Measurements from ENCODE around the gene PDE9A. TPM values are rescaled to one million over a fixed set of nuclear protein-coding genes. Genes with fewer than 3 reads are reported as not detected.

PDE9A gene
- total and polyA plus RNA-seq, 2 experiments from 2014 or later: 14.3 to 19.6 TPM

DNA sequence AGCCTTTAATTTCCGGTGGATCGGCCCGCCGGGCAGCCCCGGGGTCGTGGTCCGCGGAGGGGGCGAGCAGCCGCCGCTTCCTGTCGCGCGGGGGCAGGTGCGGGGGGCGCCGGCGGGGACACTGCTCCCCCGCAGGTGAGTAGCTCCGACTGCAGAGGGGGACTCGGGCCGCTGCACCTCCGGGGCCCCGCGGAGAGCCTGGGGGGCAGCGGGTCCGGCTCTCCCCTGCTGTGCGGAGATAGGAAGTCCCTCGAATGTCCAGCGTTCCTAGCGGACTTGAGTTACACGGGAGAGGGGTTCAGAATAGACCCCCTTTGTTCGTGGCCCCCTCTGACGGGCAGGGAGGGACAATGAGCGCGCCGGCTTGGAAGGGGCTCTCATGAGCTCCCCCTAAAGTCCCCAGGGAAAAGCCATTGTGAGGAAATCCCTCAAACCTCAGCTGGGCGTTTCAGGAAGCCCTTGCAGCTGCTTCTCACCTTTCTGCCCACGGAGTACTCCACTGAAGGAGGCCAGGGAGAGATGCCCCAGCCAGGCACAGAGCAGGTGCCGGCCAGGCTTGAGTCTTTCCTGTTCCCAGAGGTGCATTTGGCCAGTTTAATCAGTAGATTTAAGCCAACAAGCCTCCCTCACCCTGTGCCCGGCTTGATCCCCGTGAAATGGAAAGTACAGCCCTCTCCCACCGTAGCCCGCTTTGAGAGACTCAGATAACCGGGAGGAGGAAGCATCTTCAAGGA, 925 bp downstream of the PDE9A start:
- peaks cover 51% of the 10 kb centered on the region for H3K79me2 ChIP-seq
- no peaks in the 10 kb centered on the region for H3K27me3 ChIP-seq
- H3K4me1 ChIP-seq (ENCODE audit: insufficient read depth): peaks cover 20% of the 10 kb centered on the region
- no peaks in the 10 kb centered on the region for H3K36me3 ChIP-seq (replicated peaks; ENCODE audit: insufficient read depth, low read depth)
- H3K9me2 ChIP-seq (replicated peaks; ENCODE audit: insufficient read depth): no peaks in the 10 kb centered on the region
- H3K27ac ChIP-seq: peak overlapping the region; percentile 85
- H3K9me3 ChIP-seq (ENCODE audit: low read depth): no peaks in the 10 kb centered on the region
- peak; percentile 73 for DNase-seq (ENCODE audit: low spot score)
- peak overlapping the region; percentile 92 for H2AFZ ChIP-seq
- WGBS (ENCODE audit: low lambda C conversion rate, missing lambda C conversion rate): 6% methylated on average over 23 of the region's 45 CpGs
- H3K4me2 ChIP-seq: peak overlapping the region; percentile 100
- no peak for TF ChIP-seq EZH2phosphoT487 (IDR thresholded peaks at IDR 0.05; ENCODE audit: low read depth, severe bottlenecking, unreplicated experiment)
- no peak for TF ChIP-seq EZH2 (IDR thresholded peaks at IDR 0.05; ENCODE audit: borderline replicate concordance)
- TF ChIP-seq, protein P1, sequence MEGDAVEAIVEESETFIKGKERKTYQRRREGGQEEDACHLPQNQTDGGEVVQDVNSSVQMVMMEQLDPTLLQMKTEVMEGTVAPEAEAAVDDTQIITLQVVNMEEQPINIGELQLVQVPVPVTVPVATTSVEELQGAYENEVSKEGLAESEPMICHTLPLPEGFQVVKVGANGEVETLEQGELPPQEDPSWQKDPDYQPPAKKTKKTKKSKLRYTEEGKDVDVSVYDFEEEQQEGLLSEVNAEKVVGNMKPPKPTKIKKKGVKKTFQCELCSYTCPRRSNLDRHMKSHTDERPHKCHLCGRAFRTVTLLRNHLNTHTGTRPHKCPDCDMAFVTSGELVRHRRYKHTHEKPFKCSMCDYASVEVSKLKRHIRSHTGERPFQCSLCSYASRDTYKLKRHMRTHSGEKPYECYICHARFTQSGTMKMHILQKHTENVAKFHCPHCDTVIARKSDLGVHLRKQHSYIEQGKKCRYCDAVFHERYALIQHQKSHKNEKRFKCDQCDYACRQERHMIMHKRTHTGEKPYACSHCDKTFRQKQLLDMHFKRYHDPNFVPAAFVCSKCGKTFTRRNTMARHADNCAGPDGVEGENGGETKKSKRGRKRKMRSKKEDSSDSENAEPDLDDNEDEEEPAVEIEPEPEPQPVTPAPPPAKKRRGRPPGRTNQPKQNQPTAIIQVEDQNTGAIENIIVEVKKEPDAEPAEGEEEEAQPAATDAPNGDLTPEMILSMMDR (IDR thresholded peaks at IDR 0.05; ENCODE audit: poor library complexity): peak; percentile 13
- H4K20me1 ChIP-seq (ENCODE audit: insufficient read depth, poor library complexity, severe bottlenecking): peaks cover 31% of the 10 kb centered on the region
- peak overlapping the region; percentile 96 for H3K4me3 ChIP-seq

- no peak for DNase-seq (ENCODE audit: low spot score)
- H3K4me1 ChIP-seq (ENCODE audit: insufficient read depth): peaks cover 20% of the 10 kb centered on the region
- no peak overlapping the region for H2AFZ ChIP-seq
- H3K9me3 ChIP-seq (ENCODE audit: low read depth): no peaks in the 10 kb centered on the region
- H3K36me3 ChIP-seq (replicated peaks; ENCODE audit: insufficient read depth, low read depth): no peaks in the 10 kb centered on the region
- peak overlapping the region; percentile 100 for H3K4me2 ChIP-seq
- H4K20me1 ChIP-seq (ENCODE audit: insufficient read depth, poor library complexity, severe bottlenecking): peaks cover 31% of the 10 kb centered on the region
- peak overlapping the region; percentile 85 for H3K27ac ChIP-seq
- no peaks in the 10 kb centered on the region for H3K27me3 ChIP-seq
- peak overlapping the region; percentile 96 for H3K4me3 ChIP-seq
- WGBS (ENCODE audit: low lambda C conversion rate, missing lambda C conversion rate): 48% methylated on average over 18 of the region's 18 CpGs
- H3K79me2 ChIP-seq: peaks cover 56% of the 10 kb centered on the region
- no peak for TF ChIP-seq EZH2 (IDR thresholded peaks at IDR 0.05; ENCODE audit: borderline replicate concordance)
- TF ChIP-seq, protein P1 (IDR thresholded peaks at IDR 0.05; ENCODE audit: poor library complexity): no peak
- TF ChIP-seq EZH2phosphoT487 (IDR thresholded peaks at IDR 0.05; ENCODE audit: low read depth, severe bottlenecking, unreplicated experiment): no peak
- H3K9me2 ChIP-seq (replicated peaks; ENCODE audit: insufficient read depth): no peaks in the 10 kb centered on the region
Measured at GRCh38 chr21:42654913-42655795, 1.7 kb downstream of the PDE9A start.

- no peaks in the 10 kb centered on the region for H3K9me2 ChIP-seq (replicated peaks; ENCODE audit: insufficient read depth)
- DNase-seq (ENCODE audit: low spot score): peak; percentile 50
- peak overlapping the region; percentile 66 for H3K27ac ChIP-seq
- 55% methylated on average over 29 of the region's 31 CpGs for WGBS (ENCODE audit: low lambda C conversion rate, missing lambda C conversion rate)
- peaks cover 20% of the 10 kb centered on the region for H3K4me1 ChIP-seq (ENCODE audit: insufficient read depth)
- H3K79me2 ChIP-seq: peaks cover 62% of the 10 kb centered on the region
- no peak overlapping the region for H2AFZ ChIP-seq
- no peaks in the 10 kb centered on the region for H3K27me3 ChIP-seq
- H3K9me3 ChIP-seq (ENCODE audit: low read depth): no peaks in the 10 kb centered on the region
- TF ChIP-seq, protein P1 (IDR thresholded peaks at IDR 0.05; ENCODE audit: poor library complexity): no peak
- no peak for TF ChIP-seq EZH2 (IDR thresholded peaks at IDR 0.05; ENCODE audit: borderline replicate concordance)
- TF ChIP-seq EZH2phosphoT487 (IDR thresholded peaks at IDR 0.05; ENCODE audit: low read depth, severe bottlenecking, unreplicated experiment): no peak
- no peaks in the 10 kb centered on the region for H3K36me3 ChIP-seq (replicated peaks; ENCODE audit: insufficient read depth, low read depth)
- H4K20me1 ChIP-seq (ENCODE audit: insufficient read depth, poor library complexity, severe bottlenecking): peaks cover 31% of the 10 kb centered on the region
- no peak overlapping the region for H3K4me3 ChIP-seq
- peak overlapping the region; percentile 100 for H3K4me2 ChIP-seq
Measured at GRCh38 chr21:42655796-42656770, 2.7 kb downstream of the PDE9A start.
